GM12878 (cell line): ENCODE measurements around the gene DNAH1. TPM values are rescaled to one million over a fixed set of nuclear protein-coding genes. Genes with fewer than 3 reads are reported as not detected.

ENCODE experiments used
- ATAC-seq: fragments of 200-7000 bp; cut with Tn5 transposase; 3 replicates; pipeline ENCODE4 v1.9.1; 2020; ENCODE audit warnings: mild to moderate bottlenecking, moderate library complexity
- BruUV-seq: library from RNA; stranded (reverse); fragments of 400-500 nt; replicated peaks from 2 replicates; lab custom pipeline; 2021; lab: Mats Ljungman, UMichigan
- CTCF ChIA-PET: fragments of 300-600 bp; sonication (Branson Sonifier 250); formaldehyde crosslinking; extraction: SDS; loops from one replicate; lab custom pipeline; 2021; ENCODE audit warnings: inconsistent platforms; lab: Yijun Ruan, JAX
- POLR2A ChIA-PET: fragments of 350-600 bp; formaldehyde crosslinking; extraction: SDS; loops from one replicate; lab custom pipeline; 2021; ENCODE audit warnings: inconsistent platforms; lab: Charles Lee
- RAD21 ChIA-PET: fragments of 300-600 bp; sonication (Branson Sonifier 250); formaldehyde crosslinking; loops from one replicate; lab custom pipeline; 2023; ENCODE audit warnings: antibody characterized with exemption; ENCODE audit not compliant: unreplicated experiment; lab: Charles Lee
- SMC1A ChIA-PET: fragments of 300-600 bp; sonication (Branson Sonifier 250); formaldehyde crosslinking; loops from one replicate; lab custom pipeline; 2023; ENCODE audit not compliant: unreplicated experiment, uncharacterized antibody; lab: Charles Lee
- DNase-seq: peaks from one replicate; pipeline ENCODE4 v3.0.0-alpha.2; 2011; ENCODE audit warnings: low read depth, low spot score
- FAIRE-seq: peaks from 3 replicates; lab custom pipeline; 2011; peaks lifted over from hg19 to GRCh38; lab: Jason Lieb, UNC
- H2AFZ ChIP-seq: 2 replicates; pipeline ENCODE4 v1.6.0; 2011; ENCODE audit warnings: low read depth, low read length, control low read depth; ENCODE audit not compliant: control insufficient read depth
- H3K27ac ChIP-seq: 2 replicates; pipeline ENCODE4 v1.5.1; 2011; ENCODE audit warnings: control low read depth; ENCODE audit not compliant: control insufficient read depth, insufficient read depth
- H3K27me3 ChIP-seq, 2 experiments: replicated peaks in 1 of 2; 2 replicates each; pipeline versions ENCODE4 v1.6.0 to v1.6.1; 2011; ENCODE audit warnings: low read length in 1 of 2; ENCODE audit not compliant: control insufficient read depth in 2 of 2, insufficient read depth in 2 of 2
- H3K36me3 ChIP-seq, 2 experiments: 2 replicates each; pipeline ENCODE4 v1.5.1; 2011; ENCODE audit warnings: low read length in 1 of 2; ENCODE audit not compliant: control insufficient read depth in 2 of 2, insufficient read depth in 2 of 2
- H3K4me1 ChIP-seq: 2 replicates; pipeline ENCODE4 v1.6.1; 2011; ENCODE audit warnings: mild to moderate bottlenecking, low read length, moderate library complexity, mixed read lengths; ENCODE audit not compliant: control insufficient read depth, insufficient read depth
- H3K4me2 ChIP-seq: 2 replicates; pipeline ENCODE4 v1.6.0; 2011; ENCODE audit warnings: control low read depth; ENCODE audit not compliant: control insufficient read depth, insufficient read depth
- H3K4me3 ChIP-seq: fragments of 200-600 bp; sonication (generic); 2 replicates; pipeline ENCODE4 v1.5.1; 2016
- H3K79me2 ChIP-seq: 2 replicates; pipeline ENCODE4 v1.6.0; 2011; ENCODE audit warnings: low read length; ENCODE audit not compliant: control insufficient read depth, insufficient read depth
- H3K9ac ChIP-seq: 2 replicates; pipeline ENCODE4 v1.8.0; 2011; ENCODE audit warnings: low read length, control low read depth, mixed read lengths; ENCODE audit not compliant: control insufficient read depth, insufficient read depth
- H3K9me3 ChIP-seq: replicated peaks from 3 replicates; pipeline ENCODE4 v1.5.1; 2011; ENCODE audit warnings: mild to moderate bottlenecking, low read length; ENCODE audit not compliant: control insufficient read depth, insufficient read depth
- H4K20me1 ChIP-seq: 2 replicates; pipeline ENCODE4 v1.6.0; 2011; ENCODE audit not compliant: control insufficient read depth, insufficient read depth
- CBX3 ChIP-seq: fragments of 200-600 bp; sonication (generic); IDR thresholded peaks from 2 replicates; pipeline ENCODE4 v1.6.1; 2016; ENCODE audit warnings: low read depth, borderline replicate concordance
- CEBPB ChIP-seq, 2 experiments: fragments of 150-350 bp in 1 of 2; IDR thresholded peaks; 2 replicates each; pipeline ENCODE4 v1.6.1; 2012 to 2014; ENCODE audit warnings: low read depth in 2 of 2, low read length in 2 of 2, borderline replicate concordance in 1 of 2, inconsistent platforms in 1 of 2
- CTCF ChIP-seq, 3 experiments: IDR thresholded peaks in 2 of 3; conservative IDR thresholded peaks in 1 of 3; 2 replicates each; pipeline ENCODE4 v1.5.1; 2011; ENCODE audit warnings: low read depth in 3 of 3, low read length in 3 of 3, mild to moderate bottlenecking in 3 of 3, control low read depth in 2 of 3, moderate library complexity in 2 of 3, inconsistent platforms in 1 of 3, mixed read lengths in 1 of 3; ENCODE audit not compliant: control insufficient read depth in 2 of 3, insufficient read depth in 1 of 3; ENCODE audit errors: extremely low read depth in 1 of 3
- E2F8 ChIP-seq: fragments of 450-650 bp; IDR thresholded peaks from 2 replicates; pipeline ENCODE4 v1.6.1; 2018; ENCODE audit warnings: mild to moderate bottlenecking, low read depth, moderate library complexity; ENCODE audit not compliant: partially characterized antibody
- JUNB ChIP-seq: IDR thresholded peaks from 2 replicates; pipeline ENCODE4 v1.6.1; 2016; ENCODE audit warnings: antibody characterized with exemption, mild to moderate bottlenecking
- JUND ChIP-seq: IDR thresholded peaks from 2 replicates; pipeline ENCODE4 v1.6.1; 2012; ENCODE audit warnings: low read depth, mild to moderate bottlenecking, low read length, improper control_type of control experiment, moderate library complexity
- KLF5 ChIP-seq: fragments of 450-650 bp; IDR thresholded peaks from 2 replicates; pipeline ENCODE4 v1.6.1; 2014; ENCODE audit warnings: mild to moderate bottlenecking; ENCODE audit not compliant: partially characterized antibody
- NFXL1 ChIP-seq: fragments of 450-650 bp; IDR thresholded peaks from 2 replicates; pipeline ENCODE4 v1.6.1; 2017; ENCODE audit warnings: antibody characterized with exemption, mild to moderate bottlenecking, borderline replicate concordance
- RCOR1 ChIP-seq: conservative IDR thresholded peaks from 2 replicates; pipeline ENCODE4 v1.6.1; 2012; ENCODE audit warnings: low read depth, low read length, improper control_type of control experiment
- SUZ12 ChIP-seq: fragments of 200-600 bp; sonication (generic); IDR thresholded peaks from one replicate; pipeline ENCODE4 v1.6.1; 2018; ENCODE audit warnings: antibody characterized with exemption, mild to moderate bottlenecking; ENCODE audit not compliant: unreplicated experiment
- ZBTB11 ChIP-seq: fragments of 450-650 bp; formaldehyde crosslinking; IDR thresholded peaks from 2 replicates; pipeline ENCODE4 v1.5.0; 2022; ENCODE audit warnings: mild to moderate bottlenecking, missing genetic modification characterization
- WGBS: methylation state at CpG from one replicate; pipeline ENCODE4 v1.1.6; 2016; ENCODE audit warnings: low lambda C conversion rate; ENCODE audit not compliant: insufficient replicate concordance, insufficient coverage; ENCODE audit errors: missing lambda C conversion rate; 5-methylcytosine and 5-hydroxymethylcytosine counted together
- in situ Hi-C: fragments of 300-500 bp; cut with MboI; formaldehyde crosslinking; loops from 9 replicates; pipeline ENCODE4 v1.14.3; 2018; ENCODE audit warnings: mixed read lengths
- intact Hi-C: fragments of 100-400 bp; cut with micrococcal nuclease; formaldehyde crosslinking; loops from one replicate; pipeline ENCODE4 v1.14.2; 2022; ENCODE audit not compliant: unreplicated experiment
- polyA plus RNA-seq, 11 experiments: library from polyadenylated mRNA; depleted of rRNA in 4 of 11; unstranded in 6 of 11; stranded (reverse) in 5 of 11; fragments of >200 nt; fragmentation: Nextera tagmentation in 4 of 11; fragmentation: Illumina TruSeq in 1 of 11; extraction: Ambion mirVana in 4 of 11; extraction: Trizol in 1 of 11; gene quantifications; 1 replicate in 1 of 11; 2 replicates in 10 of 11; pipeline versions ENCODE4 v1.2.1 to v1.2.3, GENCODE V29; 2011 to 2016; ENCODE audit warnings: inconsistent platforms in 2 of 11, missing spikeins in 2 of 11, low read depth in 1 of 11
- total RNA-seq, 4 experiments: library from RNA; depleted of rRNA in 3 of 4; stranded (reverse); fragments of >200 nt in 3 of 4; fragmentation: Illumina TruSeq in 1 of 4; extraction: Trizol in 1 of 4; gene quantifications; 2 replicates each; pipeline versions ENCODE4 v1.2.1 to v1.2.3, GENCODE V29; 2013 to 2021

Gene DNAH1
- total and polyA plus RNA-seq, 10 of the 15 experiments (the other 5 are each of a cell fraction or from before 2014, with no cell fraction given): 0.31 to 5.8 (median 2.7) TPM

DNA sequence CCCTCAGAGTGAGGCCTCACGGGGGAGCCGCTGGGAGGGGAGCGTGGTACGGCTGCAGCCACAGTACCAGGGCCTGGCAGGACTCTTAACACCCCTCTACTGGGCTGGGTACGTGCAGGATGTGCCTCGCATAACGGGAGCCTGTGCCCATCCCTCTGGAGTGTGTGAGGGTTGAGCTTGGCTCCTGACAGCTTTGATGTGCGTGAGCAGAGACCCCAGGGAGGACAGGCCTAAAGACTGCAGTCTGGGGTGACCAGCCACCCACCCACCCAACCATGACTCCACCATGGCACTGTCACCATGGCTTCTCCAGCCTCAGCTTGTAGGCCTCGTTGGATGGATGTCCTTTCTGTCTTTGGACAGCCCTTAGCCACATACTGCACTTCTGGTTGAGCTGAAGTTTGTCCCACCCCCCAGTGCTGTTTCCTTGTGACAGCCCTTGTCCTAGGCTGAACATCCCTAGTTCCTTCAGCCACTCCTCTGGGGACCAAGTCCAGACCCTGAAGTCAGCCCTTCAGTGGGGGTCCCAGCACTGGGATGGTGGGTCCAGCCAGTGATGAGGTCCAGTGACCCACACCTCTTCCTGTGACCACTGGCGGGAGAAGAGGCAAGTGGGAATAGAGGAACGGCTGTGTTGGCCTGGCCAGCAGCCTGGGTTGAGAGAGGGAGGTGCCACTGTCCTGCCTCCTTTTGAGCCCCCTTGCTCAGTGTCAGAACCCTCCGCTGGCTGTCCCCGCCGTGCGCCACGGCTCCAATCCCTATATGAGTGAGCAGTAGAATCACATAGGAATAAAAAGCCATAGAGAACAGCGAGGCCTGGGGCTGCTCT lies 22.4 kb upstream of the DNAH1 start:
- no peak overlapping the region for H2AFZ ChIP-seq
- H4K20me1 ChIP-seq: no peaks in the 10 kb centered on the region
- H3K4me2 ChIP-seq: no peak overlapping the region
- ChIA-PET POLR2A (no interaction called here), CTCF (interaction anchor here (1.4 to 19.0 kb wide), 2 partner anchors 40 to 58 kb away, joined by 3 to 451 read pairs; no protein-coding TSS in a partner anchor), RAD21 (interaction anchor here (1.2 to 7.5 kb wide), 2 partner anchors 17 to 45 kb away, joined by 4 to 131 read pairs; no protein-coding TSS in a partner anchor), SMC1A (interaction anchor here (6.1 kb wide), 1 partner anchor 44 kb away, joined by 159 read pairs; no protein-coding TSS in a partner anchor)
- no peaks in the 10 kb centered on the region for H3K9me3 ChIP-seq
- no peak overlapping the region for H3K27ac ChIP-seq
- in situ Hi-C loops (loop anchor here (5.0 kb wide), 1 partner anchor 49 kb away; no protein-coding TSS in a partner anchor), intact Hi-C loops (loop anchor here (5.0 kb wide), 1 partner anchor 154 kb away; the partner anchor contains the start of gene SEMA3G)
- no peaks in the 10 kb centered on the region for H3K27me3 ChIP-seq
- peaks cover 8% of the 10 kb centered on the region for H3K4me1 ChIP-seq
- TF ChIP-seq KLF5 (no peak), SUZ12 (no peak), CBX3 (no peak), NFXL1 (no peak), CEBPB (IDR thresholded peaks at IDR 0.05; ENCODE audit: borderline replicate concordance in 1 of 2, low read depth in 2 of 2, low read length in 2 of 2) (no peak), JUND (no peak), ZBTB11 (no peak), RCOR1 (no peak), E2F8 (no peak), CTCF (IDR thresholded peaks at IDR 0.05 in 2 of 3, conservative IDR thresholded peaks at IDR 0.05 in 1 of 3; ENCODE audit: control insufficient read depth in 2 of 3, extremely low read depth in 1 of 3, insufficient read depth in 1 of 3, low read depth in 3 of 3, low read length in 3 of 3) (no peak), JUNB (no peak)
- BruUV-seq: no TSS peak
- no peak for ATAC-seq
- no peak for FAIRE-seq
- no peak overlapping the region for H3K9ac ChIP-seq
- H3K4me3 ChIP-seq: no peak overlapping the region
- WGBS: 97% methylated on average over 17 of the region's 17 CpGs
- peaks cover 4% of the 10 kb centered on the region for H3K79me2 ChIP-seq
- H3K36me3 ChIP-seq: peaks cover 3 to 6% of the 10 kb centered on the region in 2 experiments; a peak in 3 of 4 replicates
- no peak for DNase-seq
